GM23338 (cell line): ENCODE measurements around the gene SBF2. TPM values are rescaled to one million over a fixed set of nuclear protein-coding genes. Genes with fewer than 3 reads are reported as not detected.

ENCODE experiments used
- ATAC-seq: fragments of 200-7000 bp; cut with Tn5 transposase; 3 replicates; pipeline ENCODE4 v1.9.1; 2020
- DNase-seq: peaks from one replicate; pipeline ENCODE4 v3.0.0-alpha.2; 2015; ENCODE audit warnings: low spot score
- H2AFZ ChIP-seq: fragments of 200-600 bp; sonication (generic); 2 replicates; pipeline ENCODE4 v1.8.0; 2016; ENCODE audit warnings: antibody characterized with exemption, mild to moderate bottlenecking, moderate library complexity
- H3F3A ChIP-seq: fragments of 200-600 bp; sonication (generic); replicated peaks from 2 replicates; pipeline ENCODE4 v1.8.0; 2017; ENCODE audit warnings: antibody characterized with exemption, mixed run types, low read depth
- H3K27ac ChIP-seq: fragments of 200-600 bp; sonication (generic); 2 replicates; pipeline ENCODE4 v1.6.1; 2016; ENCODE audit warnings: low read depth
- H3K27me3 ChIP-seq: fragments of 200-600 bp; sonication (generic); 2 replicates; pipeline ENCODE4 v1.8.0; 2016; ENCODE audit warnings: mild to moderate bottlenecking, mixed run types, moderate library complexity; ENCODE audit not compliant: insufficient read depth
- H3K36me3 ChIP-seq: fragments of 200-600 bp; sonication (generic); 2 replicates; pipeline ENCODE4 v1.8.0; 2016; ENCODE audit warnings: mild to moderate bottlenecking; ENCODE audit not compliant: insufficient read depth
- H3K4me1 ChIP-seq: fragments of 200-600 bp; sonication (generic); 2 replicates; pipeline ENCODE4 v1.8.0; 2016; ENCODE audit warnings: mild to moderate bottlenecking, moderate library complexity; ENCODE audit not compliant: insufficient read depth
- H3K4me2 ChIP-seq: fragments of 200-600 bp; sonication (generic); 2 replicates; pipeline ENCODE4 v1.7.1; 2017; ENCODE audit warnings: mixed run types
- H3K4me3 ChIP-seq: fragments of 200-600 bp; sonication (generic); 2 replicates; pipeline ENCODE4 v1.6.1; 2016; ENCODE audit warnings: mixed run types
- H3K79me2 ChIP-seq: fragments of 200-600 bp; sonication (generic); replicated peaks from 2 replicates; pipeline ENCODE4 v1.8.0; 2017; ENCODE audit warnings: mild to moderate bottlenecking; ENCODE audit not compliant: insufficient read depth
- H3K9me2 ChIP-seq: fragments of 200-600 bp; sonication (generic); 2 replicates; pipeline ENCODE4 v1.8.0; 2017; ENCODE audit not compliant: insufficient read depth
- H4K20me1 ChIP-seq: fragments of 200-600 bp; sonication (generic); replicated peaks from 2 replicates; pipeline ENCODE4 v1.8.0; 2017; ENCODE audit warnings: mild to moderate bottlenecking; ENCODE audit not compliant: insufficient read depth
- H3K27ac Mint-ChIP-seq: 2 replicates; pipeline ENCODE4 v1.8.0; 2020; ENCODE audit warnings: inconsistent platforms, mild to moderate bottlenecking, moderate library complexity, mixed read lengths
- H3K27me3 Mint-ChIP-seq: 3 replicates; pipeline ENCODE4 v1.8.0; 2022; ENCODE audit warnings: low read depth, mild to moderate bottlenecking, moderate library complexity, mixed read lengths, inconsistent platforms; ENCODE audit not compliant: insufficient read depth, poor library complexity
- H3K36me3 Mint-ChIP-seq: 3 replicates; pipeline ENCODE4 v1.8.0; 2021; ENCODE audit warnings: low read depth, mild to moderate bottlenecking, inconsistent platforms, moderate library complexity, mixed read lengths
- H3K4me1 Mint-ChIP-seq: 3 replicates; pipeline ENCODE4 v1.8.0; 2020; ENCODE audit warnings: mild to moderate bottlenecking, inconsistent platforms, mixed read lengths
- H3K4me3 Mint-ChIP-seq: 3 replicates; pipeline ENCODE4 v1.8.0; 2021; ENCODE audit warnings: moderate library complexity, mild to moderate bottlenecking, inconsistent platforms, mixed read lengths
- H3K9me3 Mint-ChIP-seq: 3 replicates; pipeline ENCODE4 v1.8.0; 2020; ENCODE audit warnings: moderate library complexity, mild to moderate bottlenecking, inconsistent platforms, mixed read lengths
- CREB1 ChIP-seq: fragments of 250-450 bp; sonication (Bioruptor Pico); IDR thresholded peaks from 2 replicates; pipeline ENCODE4 v1.5.0; 2020; ENCODE audit warnings: low read depth, mild to moderate bottlenecking, moderate library complexity
- CTCF ChIP-seq, 2 experiments: fragments of 200-600 bp in 1 of 2; sonication (generic) in 1 of 2; conservative IDR thresholded peaks; 2 replicates each; pipeline versions ENCODE4 v1.5.1 to v1.6.1; 2016 to 2017; ENCODE audit warnings: antibody characterized with exemption in 2 of 2, low read depth in 2 of 2, mild to moderate bottlenecking in 2 of 2, moderate library complexity in 1 of 2
- EZH2 ChIP-seq: fragments of 200-600 bp; sonication (generic); IDR thresholded peaks from one replicate; pipeline ENCODE4 v1.8.0; 2017; ENCODE audit warnings: antibody characterized with exemption, mild to moderate bottlenecking, low read depth; ENCODE audit not compliant: unreplicated experiment
- EZH2phosphoT487 ChIP-seq: fragments of 200-600 bp; sonication (generic); IDR thresholded peaks from one replicate; pipeline ENCODE4 v1.8.1; 2018; ENCODE audit warnings: antibody characterized with exemption; ENCODE audit not compliant: unreplicated experiment
- JUNB ChIP-seq: IDR thresholded peaks from one replicate; pipeline ENCODE4 v1.6.1; 2016; ENCODE audit warnings: antibody characterized with exemption; ENCODE audit not compliant: unreplicated experiment
- NANOG ChIP-seq: IDR thresholded peaks from 2 replicates; pipeline ENCODE4 v1.6.1; 2016; ENCODE audit warnings: antibody characterized with exemption, borderline replicate concordance
- POLR2AphosphoS5 ChIP-seq: IDR thresholded peaks from 2 replicates; pipeline ENCODE4 v1.6.1; 2016; ENCODE audit warnings: antibody characterized with exemption, low read depth
- ZNF331 ChIP-seq: fragments of 250-450 bp; sonication (Bioruptor Pico); IDR thresholded peaks from 2 replicates; pipeline ENCODE4 v1.5.0; 2020; ENCODE audit warnings: low read depth, mild to moderate bottlenecking, moderate library complexity
- ZNF462 ChIP-seq: fragments of 250-450 bp; sonication (Bioruptor Pico); IDR thresholded peaks from 2 replicates; pipeline ENCODE4 v1.5.0; 2020; ENCODE audit warnings: mild to moderate bottlenecking, moderate library complexity
- polyA plus RNA-seq: library from polyadenylated mRNA; unstranded; fragments of >200 nt; fragmentation: Nextera tagmentation; extraction: Ambion mirVana; gene quantifications from 2 replicates; pipeline ENCODE4 v1.2.1, GENCODE V29; 2016
- total RNA-seq: library from RNA; depleted of rRNA; stranded (reverse); fragments of >200 nt; shearing (Covaris generic); gene quantifications from 2 replicates; pipeline ENCODE4 v1.2.3, GENCODE V29; 2014

The SBF2 gene
- total and polyA plus RNA-seq, 2 experiments from 2014 or later: 25.6 to 53.5 TPM

DNA sequence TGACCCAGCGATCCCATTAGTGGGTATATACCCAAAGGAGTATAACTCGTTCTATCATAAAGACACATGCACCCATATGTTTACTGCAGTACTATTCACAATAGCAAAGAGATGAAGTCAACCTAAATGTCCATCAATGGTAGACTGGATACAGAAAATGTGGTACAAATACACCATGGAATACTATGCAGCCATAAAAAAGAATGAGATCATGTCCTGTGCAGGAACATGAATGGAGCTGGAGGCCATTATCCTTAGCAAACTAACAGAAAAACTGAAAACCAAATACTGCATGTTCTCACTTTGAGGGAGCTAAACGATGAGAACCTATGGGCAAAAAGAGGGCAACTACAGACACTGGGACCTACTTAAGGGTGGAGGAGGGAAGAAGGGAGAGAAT, 146.8 kb downstream of the SBF2 start (continued):
- TF ChIP-seq ZNF462 (CRISPR knock-in tag) (no peak), EZH2phosphoT487 (no peak)

GRCh38 chr11:10144954-10145353, 149.1 kb downstream of the SBF2 start:
- H3K4me1 Mint-ChIP-seq: peaks cover 8% of the 10 kb centered on the region
- TF ChIP-seq ZNF331 (CRISPR knock-in tag) (no peak), CTCF (conservative IDR thresholded peaks at IDR 0.05; ENCODE audit: low read depth in 2 of 2) (no peak), POLR2AphosphoS5 (no peak), EZH2 (no peak), JUNB (no peak), NANOG (no peak), EZH2phosphoT487 (no peak), CREB1 (CRISPR knock-in tag) (no peak)

More at GRCh38 chr11:10144954-10145353, 149.1 kb downstream of the SBF2 start:
- H3K36me3 ChIP-seq: no peaks in the 10 kb centered on the region
- DNase-seq (no peak), ATAC-seq (no peak)
- H3K9me2 ChIP-seq: no peaks in the 10 kb centered on the region
- no peak overlapping the region for H3K4me3 Mint-ChIP-seq
- H3K27ac Mint-ChIP-seq: no peak overlapping the region; the same call in 1 of the 2 replicates
- no peaks in the 10 kb centered on the region for H3K27me3 Mint-ChIP-seq
- H2AFZ ChIP-seq: no peak overlapping the region
- no peak overlapping the region for H3K4me3 ChIP-seq
- H3K9me3 Mint-ChIP-seq: peaks cover 4% of the 10 kb centered on the region; the same call in 2 of the 3 replicates
- no peaks in the 10 kb centered on the region for H3F3A ChIP-seq
- H3K4me2 ChIP-seq: no peak overlapping the region
- H3K27me3 ChIP-seq: no peaks in the 10 kb centered on the region
- H3K4me1 ChIP-seq: 0 out of 2 replicates have a peak, but pooled peaks cover 6% of the 10 kb centered on the region
- H3K36me3 Mint-ChIP-seq: peaks cover 5% of the 10 kb centered on the region; the same call in 1 of the 3 replicates
- no peaks in the 10 kb centered on the region for H4K20me1 ChIP-seq
- no peak overlapping the region; the same call in 1 of the 2 replicates for H3K27ac ChIP-seq
- H3K79me2 ChIP-seq: peaks cover 22% of the 10 kb centered on the region; the same call in 1 of the 2 replicates
